ENCODE measurements around the gene APP.

Gene APP

GRCh38 chr21:26115899-26116298, 54.7 kb downstream of the APP start:
- in situ Hi-C loops (cut with MboI; ENCODE audit: low sequenced_read_pairs, unreplicated experiment) = no loop called here
- no peak for DNase-seq (ENCODE audit: low spot score)
- TF ChIP-seq CTCF (IDR thresholded peaks at IDR 0.05; ENCODE audit: borderline replicate concordance, control extremely low read depth, extremely low read depth, insufficient read depth, missing control alignments) = no peak

- no peak for DNase-seq (ENCODE audit: low spot score)
- in situ Hi-C loops (cut with MboI; ENCODE audit: low sequenced_read_pairs, unreplicated experiment) = no loop called here
Measured at GRCh38 chr21:26115305-26115704, 55.3 kb downstream of the APP start.

GRCh38 chr21:26112975-26113374, 57.6 kb downstream of the APP start:
- DNase-seq (ENCODE audit: low spot score) = no peak
- TF ChIP-seq CTCF (IDR thresholded peaks at IDR 0.05; ENCODE audit: borderline replicate concordance, control extremely low read depth, extremely low read depth, insufficient read depth, missing control alignments) = no peak
- in situ Hi-C loops (cut with MboI; ENCODE audit: low sequenced_read_pairs, unreplicated experiment) = no loop called here

More at GRCh38 chr21:26115305-26115704, 55.3 kb downstream of the APP start:
- TF ChIP-seq CTCF (IDR thresholded peaks at IDR 0.05; ENCODE audit: borderline replicate concordance, control extremely low read depth, extremely low read depth, insufficient read depth, missing control alignments) = no peak

- in situ Hi-C loops (cut with MboI; ENCODE audit: low sequenced_read_pairs, unreplicated experiment) = no loop called here
- no peak for TF ChIP-seq CTCF (IDR thresholded peaks at IDR 0.05; ENCODE audit: borderline replicate concordance, control extremely low read depth, extremely low read depth, insufficient read depth, missing control alignments)
- no peak for DNase-seq (ENCODE audit: low spot score)
Measured at GRCh38 chr21:26112127-26112742, 58.3 kb downstream of the APP start.

GRCh38 chr21:26110715-26111114, 59.9 kb downstream of the APP start:
- in situ Hi-C loops (cut with MboI; ENCODE audit: low sequenced_read_pairs, unreplicated experiment) = no loop called here
- DNase-seq (ENCODE audit: low spot score) = no peak
- no peak for TF ChIP-seq CTCF (IDR thresholded peaks at IDR 0.05; ENCODE audit: borderline replicate concordance, control extremely low read depth, extremely low read depth, insufficient read depth, missing control alignments)

GRCh38 chr21:26107429-26107828, 63.1 kb downstream of the APP start:
- in situ Hi-C loops (cut with MboI; ENCODE audit: low sequenced_read_pairs, unreplicated experiment) = no loop called here
- no peak for TF ChIP-seq CTCF (IDR thresholded peaks at IDR 0.05; ENCODE audit: borderline replicate concordance, control extremely low read depth, extremely low read depth, insufficient read depth, missing control alignments)
- no peak for DNase-seq (ENCODE audit: low spot score)
